Measurements from ENCODE around the gene MYG1. TPM values are rescaled to one million over a fixed set of nuclear protein-coding genes. Genes with fewer than 3 reads are reported as not detected.
A peak's percentile ranks its signal among the peaks of the same experiment; 100 is the strongest.

The MYG1 gene
- total and polyA plus RNA-seq, 2 of the 4 experiments (the other 2 are of a cell fraction) = 49.8 to 63.7 TPM

- Histone ChIP-seq H3K23ac (ENCODE audit: low read depth, low read length) (no peak overlapping the region), H3K4ac (ENCODE audit: low read depth, low read length) (no peak overlapping the region), H4K5ac (ENCODE audit: low read depth, low read length) (no peak overlapping the region), H2BK20ac (ENCODE audit: low read depth, low read length) (no peak overlapping the region), H2AK5ac (ENCODE audit: low read depth, low read length) (no peak overlapping the region), H2BK15ac (ENCODE audit: low read depth, low read length) (no peak overlapping the region), H4K20me1 (ENCODE audit: insufficient read depth, low read length) (no peaks in the 10 kb centered on the region), H3K79me1 (ENCODE audit: low read depth in 1 of 2, low read length in 2 of 2) (peaks cover 0 to 6% of the 10 kb centered on the region in 2 experiments; a peak in 1 of 4 replicates), H3K9ac (ENCODE audit: low read depth, low read length) (no peak overlapping the region), H3K9me1 (ENCODE audit: insufficient read depth, low read length) (peaks cover 7% of the 10 kb centered on the region; the same call in 1 of the 2 replicates), H3K4me3 (ENCODE audit: insufficient read depth, low read depth, low read length) (no peak overlapping the region), H2AFZ (replicated peaks; ENCODE audit: low read length, poor library complexity) (peak overlapping the region; percentile 23), H2BK120ac (ENCODE audit: low read depth, low read length) (no peak overlapping the region), H3K9me3 (ENCODE audit: control insufficient read depth, insufficient read depth, low read length) (no peaks in the 10 kb centered on the region), H3K18ac (ENCODE audit: low read depth, low read length) (no peak overlapping the region), H3K27me3 (ENCODE audit: control insufficient read depth, insufficient read depth, low read length) (peaks cover 22% of the 10 kb centered on the region), H3K56ac (ENCODE audit: extremely low read depth, insufficient read depth, low read length) (no peak overlapping the region), H3K14ac (replicated peaks; ENCODE audit: low read depth, low read length) (no peak overlapping the region), H2AK9ac (replicated peaks; ENCODE audit: low read depth, low read length, poor library complexity) (no peak overlapping the region), H3K4me2 (ENCODE audit: low read depth, low read length) (no peak overlapping the region), H3K36me3 (ENCODE audit: control insufficient read depth, insufficient read depth, low read length) (no peaks in the 10 kb centered on the region), H4K91ac (ENCODE audit: insufficient read depth, low read depth, low read length) (no peak overlapping the region), H2BK5ac (ENCODE audit: low read depth, low read length, poor library complexity, severe bottlenecking) (no peak overlapping the region), H3K4me1 (ENCODE audit: control insufficient read depth, insufficient read depth, low read length) (peaks cover 8% of the 10 kb centered on the region), H4K8ac (ENCODE audit: low read depth in 2 of 2, low read length in 2 of 2) (no peak overlapping the region), H3K27ac (ENCODE audit: insufficient read depth, low read length) (no peak overlapping the region)
- dilution Hi-C loops (cut with HindIII; ENCODE audit: low sequenced_read_pairs, unreplicated experiment) (no loop called here), in situ Hi-C loops (cut with MboI; ENCODE audit: low sequenced_read_pairs) (loop anchor here (10.0 kb wide), 1 partner anchor 178 kb away; the partner anchor contains the start of genes NPFF and TARBP2), intact Hi-C loops (cut with micrococcal nuclease) (loop anchor here (10.0 kb wide), 1 partner anchor 112 kb away; no protein-coding TSS in a partner anchor)
- BruUV-seq (replicated peaks) = no TSS peak
- DNase-seq (no peak), ATAC-seq (ENCODE audit: low read depth) (no peak)
- TF ChIP-seq POLR2A (IDR thresholded peaks at IDR 0.05; ENCODE audit: low read depth, low read length) (no peak), FOS (IDR thresholded peaks at IDR 0.05; ENCODE audit: low read depth, low read length) (no peak), NFE2L2 (IDR thresholded peaks at IDR 0.05; ENCODE audit: low read depth, low read length) (no peak), SMC3 (IDR thresholded peaks at IDR 0.05; ENCODE audit: low read depth, low read length) (no peak), RCOR1 (IDR thresholded peaks at IDR 0.05; ENCODE audit: insufficient replicate concordance, low read length) (no peak), CHD1 (IDR thresholded peaks at IDR 0.05; ENCODE audit: low read depth, low read length) (no peak)
- TF ChIP-seq, protein P1, sequence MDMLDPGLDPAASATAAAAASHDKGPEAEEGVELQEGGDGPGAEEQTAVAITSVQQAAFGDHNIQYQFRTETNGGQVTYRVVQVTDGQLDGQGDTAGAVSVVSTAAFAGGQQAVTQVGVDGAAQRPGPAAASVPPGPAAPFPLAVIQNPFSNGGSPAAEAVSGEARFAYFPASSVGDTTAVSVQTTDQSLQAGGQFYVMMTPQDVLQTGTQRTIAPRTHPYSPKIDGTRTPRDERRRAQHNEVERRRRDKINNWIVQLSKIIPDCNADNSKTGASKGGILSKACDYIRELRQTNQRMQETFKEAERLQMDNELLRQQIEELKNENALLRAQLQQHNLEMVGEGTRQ (IDR thresholded peaks at IDR 0.05; ENCODE audit: low read depth, low read length) = no peak
- 100% methylated on average over 1 of the region's 8 CpGs; no CpG with 5 or more reads in 1 of the 2 experiments for WGBS, 2 experiments (ENCODE audit: extremely low coverage in 2 of 2, insufficient read length in 1 of 2)
- ChIA-PET POLR2A (ENCODE audit: unreplicated experiment) (no interaction called here), CTCF (interaction anchor here (1.6 to 2.5 kb wide), 2 partner anchors 18 to 95 kb away, joined by 6 to 11 read pairs; no protein-coding TSS in a partner anchor)
Measured at GRCh38 chr12:53326460-53327185, 27.1 kb downstream of the MYG1 start.

All from IMR-90 (cell line).